Stimulated activated CD4-positive, alpha-beta T cell treated with anti-CD3 and anti-CD28 coated beads, Interleukin-12 subunit alpha, Interleukin-12 subunit beta, amount 100 ng/mL, for 4 hours (primary cell): ENCODE measurements around the gene FABP2.
"Not testable (repeated sequence)": the region's sequence is repeated elsewhere in the genome, so short reads cannot be mapped to it uniquely, and the experiment has no call there.

Experiments used
- DNase-seq: peaks from one replicate; pipeline ENCODE4 v3.0.0-alpha.2; 2020

The FABP2 gene

DNA sequence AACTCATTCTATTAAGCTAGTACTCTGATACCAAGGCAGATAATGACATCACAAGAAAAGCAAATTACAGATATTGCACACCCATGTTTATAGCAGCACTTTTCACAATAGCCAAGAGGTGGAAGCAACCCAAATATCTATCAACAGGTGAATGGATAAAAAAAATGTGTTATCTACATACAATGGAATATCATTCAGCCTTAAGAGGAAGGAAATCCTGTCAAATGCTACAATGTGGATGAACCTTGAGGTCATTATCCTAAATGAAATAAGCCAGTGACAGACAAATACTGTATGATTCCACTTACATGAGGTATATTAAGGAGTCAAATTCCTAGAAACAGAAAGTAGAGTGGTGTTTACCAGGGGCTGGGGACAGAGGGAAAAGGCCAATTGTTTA is 14.3 kb downstream of the FABP2 start:
- DNase-seq: no peak

GRCh38 chr4:119304431-119304830 is 17.5 kb downstream of the FABP2 start:
- no peak for DNase-seq

- DNase-seq: no peak
These were observed 18.2 kb downstream of the FABP2 start for GRCh38 chr4:119303587-119304305.

DNA sequence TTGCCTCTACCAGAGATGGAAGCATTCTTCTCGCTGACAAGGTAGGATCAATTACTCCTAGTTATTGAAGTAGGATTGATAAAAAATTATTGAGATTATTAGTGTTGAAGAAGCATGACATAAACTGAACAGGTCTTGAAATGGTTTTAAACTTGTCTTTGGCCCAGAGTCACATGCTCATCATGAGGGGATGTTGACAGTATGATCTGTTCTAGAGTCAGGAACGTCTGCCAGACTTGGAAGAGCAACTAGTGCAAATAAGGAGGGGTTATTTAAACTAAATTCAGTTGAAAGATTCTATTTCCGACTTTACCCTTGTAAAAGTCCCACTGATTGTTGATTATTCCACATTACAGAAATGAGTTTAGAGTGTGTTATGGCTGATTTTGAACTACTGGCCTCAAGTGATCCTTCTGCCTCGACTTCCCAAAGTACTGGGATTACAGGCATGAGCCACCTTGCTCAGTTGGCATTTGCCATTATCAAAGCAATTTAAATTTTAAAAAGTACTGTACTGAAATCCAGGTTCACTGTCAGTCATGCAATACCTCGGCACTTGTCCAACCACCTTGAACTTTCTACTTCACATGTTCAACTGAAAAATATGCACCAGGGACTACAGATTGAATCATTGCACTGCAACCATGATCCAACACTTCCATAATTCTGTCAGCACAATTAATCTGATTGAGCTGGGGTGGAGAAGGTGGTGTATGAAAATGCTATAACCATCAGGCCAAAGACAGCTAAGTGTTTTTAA is 19.7 kb downstream of the FABP2 start:
- no peak for DNase-seq

GRCh38 chr4:119300101-119300978 is 21.6 kb downstream of the FABP2 start:
- peak; percentile 89 for DNase-seq

GRCh38 chr4:119299741-119300100 is 22.2 kb downstream of the FABP2 start:
- no peak for DNase-seq

DNA sequence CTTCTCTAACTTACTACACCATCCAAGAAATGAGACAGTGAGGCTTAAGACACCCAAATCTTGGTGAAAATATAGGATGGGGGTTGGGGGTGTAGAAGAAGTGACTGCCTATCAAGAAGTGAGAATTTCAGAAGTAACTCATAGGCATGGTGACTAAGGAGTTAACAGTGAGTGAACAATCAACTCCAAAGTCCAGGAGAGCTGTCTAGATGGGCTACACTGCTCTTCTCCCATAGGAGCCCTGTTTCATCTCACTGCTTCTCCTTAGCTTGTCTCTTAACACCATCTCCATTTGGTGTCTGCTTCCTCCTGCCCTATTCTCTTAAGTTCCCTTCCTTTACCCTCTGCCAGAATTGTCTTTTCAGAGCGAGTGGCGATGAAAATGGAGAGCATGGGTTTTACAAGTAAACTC is 22.7 kb downstream of the FABP2 start:
- no peak for DNase-seq

DNA sequence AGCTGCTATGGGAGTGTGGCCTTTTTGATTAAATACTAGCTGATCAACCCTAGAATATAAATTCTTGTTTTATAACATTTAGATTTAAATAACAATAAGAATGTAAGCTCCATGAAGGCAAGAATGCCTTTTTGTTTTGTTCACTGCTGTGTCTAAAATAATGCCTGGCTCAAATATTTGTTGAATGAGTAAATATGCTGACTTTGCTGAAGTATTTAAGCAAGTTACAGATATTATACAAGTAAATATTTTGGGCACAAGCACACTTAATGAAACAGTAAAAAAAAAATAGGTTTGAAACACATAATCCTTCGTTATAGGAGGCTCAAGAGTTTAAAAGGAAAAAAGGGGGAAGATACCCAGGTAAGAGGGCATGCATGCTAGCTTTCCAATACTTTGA is 24.1 kb downstream of the FABP2 start:
- no peak for DNase-seq

DNA sequence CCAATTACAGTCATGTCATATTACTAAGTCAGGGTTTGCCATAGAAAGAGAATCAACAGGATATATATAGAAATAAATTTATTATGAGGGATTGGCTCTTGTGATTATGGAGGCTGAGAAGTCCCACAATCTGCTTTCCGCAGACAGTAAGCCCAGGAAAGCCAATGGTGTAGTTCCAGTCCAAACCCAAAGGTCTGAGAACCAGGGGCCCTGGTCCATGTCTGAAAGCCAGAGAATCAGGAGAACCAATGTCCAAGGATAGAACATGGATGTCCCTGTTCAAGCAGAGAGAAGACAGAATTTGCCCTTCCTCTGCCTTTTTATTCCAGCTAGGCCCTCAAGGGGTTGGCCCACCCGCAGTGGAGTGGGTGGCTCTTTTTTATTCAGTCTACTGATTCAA is 25.6 kb downstream of the FABP2 start:
- no peak for DNase-seq

- no peak for DNase-seq
These were observed 31.3 kb downstream of the FABP2 start for GRCh38 chr4:119290598-119290997.

GRCh38 chr4:119289313-119289712 is 32.6 kb downstream of the FABP2 start:
- DNase-seq: no peak

- DNase-seq: no peak
These were observed 35.4 kb downstream of the FABP2 start for GRCh38 chr4:119286377-119287002.

- DNase-seq: no peak
These were observed 36.8 kb downstream of the FABP2 start for GRCh38 chr4:119284876-119285780.

DNA sequence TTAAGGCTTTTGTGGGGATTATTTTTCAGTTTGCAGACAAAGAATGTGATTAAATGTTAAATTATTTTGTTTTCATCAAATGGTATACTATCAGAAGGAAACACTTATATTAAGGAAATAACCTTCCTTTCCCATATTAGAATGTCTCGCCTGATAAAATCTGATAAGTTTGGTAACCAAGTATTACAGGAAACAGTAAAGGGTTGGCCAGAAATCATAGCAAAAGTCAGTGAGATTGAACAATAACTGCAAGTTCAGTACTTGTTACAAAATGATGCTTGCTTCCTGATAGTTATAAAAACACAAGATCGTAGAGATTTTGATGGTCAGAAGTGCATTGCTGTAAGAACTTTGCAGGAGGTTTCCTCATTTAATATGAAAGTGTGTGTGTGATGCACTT is 40.5 kb downstream of the FABP2 start:
- no peak for DNase-seq

GRCh38 chr4:119279945-119280344 is 42.0 kb downstream of the FABP2 start:
- DNase-seq: not testable (repeated sequence)

DNA sequence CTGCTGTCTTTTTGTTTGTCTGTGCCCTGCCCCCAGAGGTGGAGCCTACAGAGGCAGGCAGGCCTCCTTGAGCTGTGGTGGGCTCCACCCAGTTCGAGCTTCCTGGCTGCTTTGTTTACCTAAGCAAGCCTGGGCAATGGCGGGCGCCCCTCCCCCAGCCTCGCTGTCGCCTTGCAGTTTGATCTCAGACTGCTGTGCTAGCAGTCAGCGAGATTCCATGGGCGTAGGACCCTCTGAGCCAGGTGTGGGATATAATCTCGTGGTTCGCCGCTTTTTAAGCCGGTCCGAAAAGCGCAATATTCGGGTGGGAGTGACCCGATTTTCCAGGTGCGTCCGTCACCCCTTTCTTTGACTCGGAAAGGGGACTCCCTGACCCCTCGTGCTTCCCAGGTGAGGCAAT is 42.4 kb downstream of the FABP2 start:
- DNase-seq: not testable (repeated sequence)

DNA sequence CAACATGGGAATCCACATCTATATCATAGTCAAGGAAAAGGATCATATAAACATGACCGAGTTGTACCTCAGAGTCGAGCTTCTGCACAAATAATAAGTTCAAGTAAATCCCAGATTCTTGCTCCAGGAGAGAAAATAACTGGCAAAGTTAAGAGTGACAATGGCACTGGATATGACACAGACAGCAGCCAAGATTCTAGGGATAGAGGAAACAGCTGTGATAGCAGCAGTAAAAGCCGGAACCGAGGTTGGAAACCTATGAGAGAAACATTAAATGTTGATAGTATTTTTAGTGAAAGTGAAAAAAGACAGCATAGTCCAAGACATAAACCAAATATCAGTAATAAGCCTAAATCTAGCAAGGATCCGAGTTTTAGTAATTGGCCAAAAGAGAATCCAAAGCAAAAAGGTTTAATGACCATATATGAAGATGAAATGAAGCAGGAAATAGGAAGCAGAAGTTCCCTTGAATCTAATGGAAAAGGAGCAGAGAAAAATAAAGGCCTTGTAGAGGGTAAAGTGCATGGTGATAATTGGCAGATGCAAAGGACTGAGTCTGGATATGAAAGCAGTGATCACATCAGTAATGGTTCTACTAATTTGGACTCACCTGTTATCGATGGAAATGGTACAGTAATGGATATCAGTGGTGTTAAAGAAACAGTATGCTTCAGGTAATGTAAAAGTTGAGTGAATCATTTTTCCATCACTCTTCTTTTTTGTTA is 50.4 kb downstream of the FABP2 start:
- DNase-seq: no peak

DNA sequence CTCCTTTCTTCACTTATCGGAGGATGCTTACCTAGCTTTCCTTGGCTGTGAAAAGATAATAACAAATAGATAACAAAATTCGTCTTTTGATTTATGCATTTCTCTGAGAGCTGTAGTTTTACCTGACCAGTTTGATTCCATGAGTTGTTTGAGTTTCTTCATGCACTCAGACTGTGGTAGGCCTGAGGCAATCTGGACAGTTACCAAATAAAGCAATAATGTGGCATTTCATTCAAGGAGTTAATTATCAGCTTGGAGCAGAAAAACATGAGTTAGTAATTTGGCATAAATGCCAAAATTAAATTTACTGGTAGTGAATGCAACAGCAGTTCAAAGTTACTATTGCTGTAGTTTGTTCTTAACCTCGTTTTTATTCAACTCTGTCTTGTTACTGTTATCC is 53.5 kb downstream of the FABP2 start:
- DNase-seq: no peak
